Body of pancreas (tissue), 4 donors: ENCODE results near the gene KCNJ6. TPM values are rescaled to one million over a fixed set of nuclear protein-coding genes. Genes with fewer than 3 reads are reported as not detected.

ENCODE experiments used
- ATAC-seq: fragments of 150-250 bp; one replicate; pipeline ENCODE4 v1.9.1; 2016
- DNase-seq, 4 donors: peaks; one replicate each; pipeline ENCODE4 v3.0.0-alpha.2; 2019
- H3K27ac ChIP-seq, 4 donors: fragments of 200-600 bp; sonication (generic); 1 replicate in 3 of 4; 2 replicates in 1 of 4; pipeline versions ENCODE4 v1.5.1 to v1.6.1; 2016 to 2019; ENCODE audit warnings: mild to moderate bottlenecking in 1 of 4, mixed read lengths in 1 of 4, moderate library complexity in 1 of 4
- H3K27me3 ChIP-seq, 2 donors: fragments of 200-600 bp; sonication (generic); one replicate each; pipeline ENCODE4 v1.6.0; 2016; ENCODE audit warnings: mild to moderate bottlenecking in 1 of 2
- H3K36me3 ChIP-seq, 2 donors: fragments of 200-600 bp; sonication (generic); replicated peaks in 1 of 2; 2 replicates each; pipeline ENCODE4 v1.5.1; 2016; ENCODE audit warnings: low read depth in 2 of 2; ENCODE audit not compliant: insufficient read depth in 1 of 2
- H3K4me1 ChIP-seq: fragments of 200-600 bp; sonication (generic); one replicate; pipeline ENCODE4 v1.6.0; 2016
- H3K4me3 ChIP-seq, 2 donors: fragments of 200-600 bp; sonication (generic); 1 replicate in 1 of 2; 2 replicates in 1 of 2; pipeline ENCODE4 v1.5.1; 2016 to 2019
- H3K9me3 ChIP-seq, 3 donors: fragments of 200-600 bp; sonication (generic); 1 replicate in 2 of 3; 2 replicates in 1 of 3; pipeline ENCODE4 v1.5.1; 2016
- CTCF ChIP-seq, 7 experiments: fragments of 450-650 bp in 4 of 7; fragments of 200-600 bp in 3 of 7; sonication (generic) in 3 of 7; IDR thresholded peaks; one replicate each; pipeline ENCODE4 v1.5.1; 2016 to 2019; ENCODE audit warnings: antibody characterized with exemption in 7 of 7
- POLR2A ChIP-seq, 3 donors: fragments of 450-650 bp; IDR thresholded peaks; one replicate each; pipeline ENCODE4 v1.6.1; 2016; ENCODE audit warnings: antibody characterized with exemption in 3 of 3, mild to moderate bottlenecking in 2 of 3
- WGBS, 2 donors: methylation state at CpG; one replicate each; pipeline ENCODE4 v1.1.5; 2017; 5-methylcytosine and 5-hydroxymethylcytosine counted together
- intact Hi-C: fragments of 100-400 bp; cut with DNase I; formaldehyde crosslinking; loops from one replicate; pipeline ENCODE4 v1.15.1; 2023
- total RNA-seq, 2 donors: library from RNA; depleted of rRNA; stranded (reverse); fragments of >200 nt; gene quantifications; one replicate each; pipeline ENCODE4 v1.1.0, GENCODE V29; 2016

Gene KCNJ6
- total RNA-seq, 2 donors from 2014 or later: under 0.01 to 0.78 TPM

GRCh38 chr21:37828556-37828955 lies 87.7 kb downstream of the KCNJ6 start:
- Histone ChIP-seq H3K9me3 (no peaks in the 10 kb centered on the region), H3K4me1 (no peaks in the 10 kb centered on the region), H3K27ac (no peak overlapping the region), H3K27me3 (no peaks in the 10 kb centered on the region), H3K4me3 (no peak overlapping the region), H3K36me3 (no peaks in the 10 kb centered on the region)
- ATAC-seq (no peak), DNase-seq (no peak)
- 59 to 61% methylated on average over 9 of the region's 9 CpGs for WGBS, 2 donors
- intact Hi-C loops: no loop called here
- TF ChIP-seq CTCF (IDR thresholded peaks at IDR 0.05) (no peak), POLR2A (IDR thresholded peaks at IDR 0.05) (no peak)

GRCh38 chr21:37827913-37828312 lies 88.3 kb downstream of the KCNJ6 start:
- H3K36me3 ChIP-seq: no peaks in the 10 kb centered on the region
- no peak overlapping the region for H3K4me3 ChIP-seq
- H3K27me3 ChIP-seq: no peaks in the 10 kb centered on the region
- peak; percentile 9 for ATAC-seq
- no peak for DNase-seq
- no peaks in the 10 kb centered on the region for H3K4me1 ChIP-seq
- no peaks in the 10 kb centered on the region for H3K9me3 ChIP-seq
- intact Hi-C loops: no loop called here
- 34 to 37% methylated on average over 6 of the region's 6 CpGs for WGBS, 2 donors
- TF ChIP-seq POLR2A (IDR thresholded peaks at IDR 0.05): no peak
- TF ChIP-seq CTCF (IDR thresholded peaks at IDR 0.05): no peak
- no peak overlapping the region for H3K27ac ChIP-seq

- Histone ChIP-seq H3K36me3 (no peaks in the 10 kb centered on the region), H3K27ac (no peak overlapping the region), H3K4me1 (no peaks in the 10 kb centered on the region), H3K9me3 (no peaks in the 10 kb centered on the region), H3K27me3 (no peaks in the 10 kb centered on the region), H3K4me3 (no peak overlapping the region)
- intact Hi-C loops: no loop called here
- ATAC-seq: no peak
- TF ChIP-seq CTCF (IDR thresholded peaks at IDR 0.05) (no peak), POLR2A (IDR thresholded peaks at IDR 0.05) (no peak)
- WGBS, 2 donors: 24 to 28% methylated on average over 3 of the region's 3 CpGs
- DNase-seq: no peak
Observed at GRCh38 chr21:37821786-37822450, 94.3 kb downstream of the KCNJ6 start.

GRCh38 chr21:37821092-37821491 lies 95.2 kb downstream of the KCNJ6 start:
- Histone ChIP-seq H3K4me3 (no peak overlapping the region), H3K4me1 (no peaks in the 10 kb centered on the region), H3K27me3 (no peaks in the 10 kb centered on the region), H3K9me3 (no peaks in the 10 kb centered on the region), H3K27ac (no peak overlapping the region), H3K36me3 (no peaks in the 10 kb centered on the region)
- DNase-seq (no peak), ATAC-seq (no peak)
- no peak for TF ChIP-seq CTCF (IDR thresholded peaks at IDR 0.05)
- no peak for TF ChIP-seq POLR2A (IDR thresholded peaks at IDR 0.05)
- WGBS, 2 donors: 62 to 75% methylated on average over 2 of the region's 2 CpGs
- intact Hi-C loops: no loop called here

GRCh38 chr21:37819372-37819771 lies 96.9 kb downstream of the KCNJ6 start:
- no peaks in the 10 kb centered on the region for H3K27me3 ChIP-seq
- DNase-seq: no peak
- no peak overlapping the region for H3K4me3 ChIP-seq

More at GRCh38 chr21:37819372-37819771, 96.9 kb downstream of the KCNJ6 start:
- no peaks in the 10 kb centered on the region for H3K36me3 ChIP-seq
- no peaks in the 10 kb centered on the region for H3K9me3 ChIP-seq
- intact Hi-C loops: no loop called here
- no peak overlapping the region for H3K27ac ChIP-seq
- TF ChIP-seq POLR2A (IDR thresholded peaks at IDR 0.05): no peak
- no peak for TF ChIP-seq CTCF (IDR thresholded peaks at IDR 0.05)
- no peaks in the 10 kb centered on the region for H3K4me1 ChIP-seq
- no peak for ATAC-seq
